A673 (cell line): ENCODE measurements around the gene OPRM1. TPM values are rescaled to one million over a fixed set of nuclear protein-coding genes. Genes with fewer than 3 reads are reported as not detected.

ENCODE experiments used
- BruUV-seq: library from RNA; stranded (reverse); fragments of 400-500 nt; replicated peaks from 2 replicates; lab custom pipeline; 2021; lab: Mats Ljungman, UMichigan
- CTCF ChIA-PET: fragments of 300-600 bp; sonication (Branson Sonifier 250); formaldehyde crosslinking; loops from one replicate; lab custom pipeline; 2022; ENCODE audit warnings: antibody characterized with exemption; lab: Charles Lee
- POLR2A ChIA-PET: fragments of 300-600 bp; sonication (Branson Sonifier 250); formaldehyde crosslinking; loops from one replicate; lab custom pipeline; 2022; ENCODE audit warnings: antibody characterized with exemption; ENCODE audit not compliant: low non-redundant PET; lab: Charles Lee
- DNase-seq: peaks from one replicate; pipeline ENCODE4 v3.0.0-alpha.2; 2015; ENCODE audit warnings: low spot score
- H3K27ac ChIP-seq: fragments of 200-600 bp; sonication (generic); 2 replicates; pipeline ENCODE4 v1.5.1; 2016; ENCODE audit warnings: mixed run types, low read depth, mild to moderate bottlenecking, mixed read lengths, antibody characterized with exemption, low read length; ENCODE audit not compliant: poor library complexity, severe bottlenecking
- H3K27me3 ChIP-seq: fragments of 200-600 bp; sonication (generic); replicated peaks from 2 replicates; pipeline ENCODE4 v1.6.1; 2017; ENCODE audit warnings: mixed run types, low read depth, mild to moderate bottlenecking, mixed read lengths, antibody characterized with exemption, low read length; ENCODE audit not compliant: insufficient read depth, poor library complexity
- H3K36me3 ChIP-seq: fragments of 200-600 bp; sonication (generic); 2 replicates; pipeline ENCODE4 v1.6.1; 2016; ENCODE audit warnings: mixed run types, mild to moderate bottlenecking, mixed read lengths, antibody characterized with exemption, low read length; ENCODE audit not compliant: insufficient read depth, poor library complexity, severe bottlenecking
- H3K4me1 ChIP-seq: fragments of 200-600 bp; sonication (generic); 2 replicates; pipeline ENCODE4 v1.6.1; 2017; ENCODE audit warnings: mixed run types, mild to moderate bottlenecking, mixed read lengths, antibody characterized with exemption, low read length; ENCODE audit not compliant: insufficient read depth, poor library complexity, severe bottlenecking
- H3K4me3 ChIP-seq: fragments of 200-600 bp; sonication (generic); 2 replicates; pipeline ENCODE4 v1.5.1; 2016; ENCODE audit warnings: low read depth, mixed run types, mild to moderate bottlenecking, mixed read lengths, low read length; ENCODE audit not compliant: poor library complexity, severe bottlenecking
- H3K9me3 ChIP-seq: fragments of 200-600 bp; sonication (generic); 2 replicates; pipeline ENCODE4 v1.6.1; 2016; ENCODE audit warnings: mixed run types, low read depth, mild to moderate bottlenecking, mixed read lengths, antibody characterized with exemption, low read length; ENCODE audit not compliant: poor library complexity, severe bottlenecking
- CTCF ChIP-seq: fragments of 300-800, 200-600 bp; sonication (generic); conservative IDR thresholded peaks from 2 replicates; pipeline ENCODE4 v1.5.1; 2017; ENCODE audit warnings: low read depth, mild to moderate bottlenecking, antibody characterized with exemption, low read length, moderate library complexity, mixed read lengths
- EZH2 ChIP-seq: fragments of 200-600 bp; sonication (generic); IDR thresholded peaks from 2 replicates; pipeline ENCODE4 v1.6.1; 2017; ENCODE audit warnings: borderline replicate concordance, low read depth, mild to moderate bottlenecking, mixed read lengths, antibody characterized with exemption, low read length; ENCODE audit not compliant: poor library complexity, severe bottlenecking
- intact Hi-C: fragments of 100-400 bp; cut with micrococcal nuclease; formaldehyde crosslinking; loops from one replicate; pipeline ENCODE4 v1.10.0; 2022; ENCODE audit not compliant: unreplicated experiment
- total RNA-seq: library from RNA; stranded (reverse); gene quantifications from 2 replicates; pipeline ENCODE4 v1.2.3, GENCODE V29; 2021

OPRM1 gene
- total RNA-seq, 1 experiment from 2014 or later, result not detected

DNA sequence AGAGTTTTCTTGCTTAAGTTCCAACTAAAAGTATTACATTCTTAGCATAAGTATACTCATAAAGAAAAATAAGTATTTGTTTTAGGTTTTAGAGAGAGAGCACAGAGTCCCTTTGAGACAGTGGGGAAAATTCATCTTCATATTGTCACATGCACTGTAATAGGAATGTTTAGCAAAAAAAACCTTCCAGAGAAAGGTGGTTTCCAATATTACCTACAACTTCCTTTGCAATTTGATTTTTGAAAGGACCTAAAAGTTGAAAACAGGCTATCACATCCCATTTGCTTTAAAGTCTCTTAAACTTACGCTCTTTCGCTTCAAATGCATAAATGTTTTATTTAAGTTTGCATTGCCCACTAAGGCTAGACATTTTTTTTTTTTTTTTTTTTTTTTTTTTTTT lies 86.4 kb downstream of the OPRM1 start:
- peaks cover 9% of the 10 kb centered on the region for H3K4me1 ChIP-seq
- no peaks in the 10 kb centered on the region for H3K36me3 ChIP-seq
- ChIA-PET POLR2A (no interaction called here), CTCF (no interaction called here)
- TF ChIP-seq EZH2 (no peak), CTCF (no peak)
- H3K27me3 ChIP-seq, result no peaks in the 10 kb centered on the region
- H3K27ac ChIP-seq, result no peak overlapping the region
- intact Hi-C loops, result no loop called here
- no peaks in the 10 kb centered on the region for H3K9me3 ChIP-seq
- no TSS peak for BruUV-seq
- H3K4me3 ChIP-seq, result no peak overlapping the region
- no peak for DNase-seq

DNA sequence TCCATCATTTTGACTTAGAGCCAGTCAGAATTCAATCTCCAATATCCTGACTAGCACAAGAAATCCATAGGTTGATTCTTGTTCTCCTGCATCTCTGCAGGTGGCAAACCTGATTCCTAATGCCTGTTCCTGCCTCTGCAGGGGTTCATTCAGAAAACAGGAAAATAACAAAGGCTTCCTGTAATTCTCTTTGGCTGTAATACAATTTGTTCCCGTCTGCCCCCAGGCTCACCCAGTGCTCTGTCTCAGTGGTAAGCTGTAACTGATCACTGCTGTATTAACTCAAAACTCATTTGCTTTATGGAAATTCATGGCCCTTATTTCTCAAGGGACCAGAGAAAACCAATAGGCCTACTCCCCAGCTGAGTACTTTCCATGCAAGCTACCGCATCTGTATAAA lies 88.6 kb downstream of the OPRM1 start:
- no peak for TF ChIP-seq EZH2
- TF ChIP-seq CTCF, result no peak
- Histone ChIP-seq H3K36me3 (no peaks in the 10 kb centered on the region), H3K4me1 (peaks cover 9% of the 10 kb centered on the region), H3K27me3 (no peaks in the 10 kb centered on the region), H3K27ac (no peak overlapping the region), H3K4me3 (no peak overlapping the region), H3K9me3 (no peaks in the 10 kb centered on the region)
- peak; percentile 49 for DNase-seq
- intact Hi-C loops, result no loop called here
- ChIA-PET CTCF (no interaction called here), POLR2A (no interaction called here)
- no TSS peak for BruUV-seq

DNA sequence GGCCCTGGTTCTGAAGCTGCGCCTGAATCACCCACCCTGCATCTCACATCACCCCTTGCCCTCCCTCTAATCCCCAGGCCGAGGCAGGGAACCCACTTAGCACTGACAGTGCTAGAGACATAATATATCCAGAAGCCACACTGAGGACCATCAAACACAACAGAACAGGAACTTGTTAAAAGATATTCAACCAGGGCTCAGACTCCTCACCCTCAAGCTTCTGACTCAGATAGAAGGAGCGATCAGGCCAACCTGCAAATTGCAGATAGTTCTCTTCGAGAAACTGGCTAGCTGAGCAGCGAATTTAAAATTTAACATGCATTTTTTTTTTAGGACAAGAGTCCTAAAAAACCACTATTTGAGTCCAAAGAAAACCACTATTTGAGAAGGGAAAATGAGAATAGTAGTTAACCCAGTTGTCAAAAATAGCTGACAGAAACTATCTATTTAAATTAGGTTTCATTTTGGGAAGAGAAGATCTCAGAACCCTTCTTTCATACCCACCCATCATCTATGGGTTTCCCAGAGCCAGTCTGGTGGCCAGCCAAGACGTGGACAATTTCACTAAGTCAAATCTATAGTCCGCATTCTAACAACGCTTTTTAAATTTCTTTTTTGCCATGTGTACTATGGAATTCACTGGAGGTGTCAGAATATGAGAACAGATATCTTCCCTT lies 95.6 kb downstream of the OPRM1 start:
- ChIA-PET CTCF (no interaction called here), POLR2A (no interaction called here)
- peaks cover 1% of the 10 kb centered on the region for H3K4me1 ChIP-seq
- no peaks in the 10 kb centered on the region for H3K36me3 ChIP-seq
- no peaks in the 10 kb centered on the region for H3K9me3 ChIP-seq
- no TSS peak for BruUV-seq
- TF ChIP-seq CTCF (no peak), EZH2 (no peak)
- no peak overlapping the region for H3K27ac ChIP-seq
- no peaks in the 10 kb centered on the region for H3K27me3 ChIP-seq
- intact Hi-C loops, result no loop called here
- DNase-seq, result no peak
- no peak overlapping the region for H3K4me3 ChIP-seq
